Epithelial cell of esophagus (primary cell): Measurements from ENCODE around the gene PGR.
A peak's percentile ranks its signal among the peaks of the same experiment; 100 is the strongest.

ENCODE experiments used
- DNase-seq: peaks from one replicate; pipeline ENCODE4 v3.0.0; 2010; ENCODE audit warnings: low read depth
- H3K4me3 ChIP-seq: 2 replicates; pipeline ENCODE4 v1.5.1; 2011; ENCODE audit warnings: mild to moderate bottlenecking, low read length, control low read depth
- CTCF ChIP-seq: IDR thresholded peaks from 2 replicates; pipeline ENCODE4 v1.5.1; 2011; ENCODE audit warnings: low read depth, mild to moderate bottlenecking, low read length, control low read depth, inconsistent platforms; ENCODE audit not compliant: insufficient read depth; ENCODE audit errors: missing control alignments

Gene PGR

GRCh38 chr11:101049813-101050212 lies 79.8 kb downstream of the PGR start:
- no peak for DNase-seq
- no peak overlapping the region for H3K4me3 ChIP-seq
- no peak for TF ChIP-seq CTCF

- DNase-seq = peak; percentile 62
- TF ChIP-seq CTCF = no peak
- no peak overlapping the region for H3K4me3 ChIP-seq
Measured at GRCh38 chr11:101049123-101049522, 80.5 kb downstream of the PGR start.

GRCh38 chr11:101048479-101048878 lies 81.1 kb downstream of the PGR start:
- H3K4me3 ChIP-seq = no peak overlapping the region
- TF ChIP-seq CTCF = no peak
- DNase-seq = peak; percentile 65

- DNase-seq = no peak
- TF ChIP-seq CTCF = no peak
- no peak overlapping the region for H3K4me3 ChIP-seq
Measured at GRCh38 chr11:101046947-101047346, 82.7 kb downstream of the PGR start.

GRCh38 chr11:101045415-101045814 lies 84.2 kb downstream of the PGR start:
- no peak for DNase-seq
- no peak for TF ChIP-seq CTCF
- H3K4me3 ChIP-seq = no peak overlapping the region

- H3K4me3 ChIP-seq = no peak overlapping the region
- no peak for DNase-seq
- no peak for TF ChIP-seq CTCF
Measured at GRCh38 chr11:101043940-101044339, 85.7 kb downstream of the PGR start.

GRCh38 chr11:101035872-101036271 lies 93.7 kb downstream of the PGR start:
- H3K4me3 ChIP-seq = no peak overlapping the region
- no peak for DNase-seq
- no peak for TF ChIP-seq CTCF
